Glutamatergic neuron (in vitro differentiated cells): ENCODE data around the gene USP24. TPM values are rescaled to one million over a fixed set of nuclear protein-coding genes. Genes with fewer than 3 reads are reported as not detected.

Experiments used
- DNase-seq: peaks from one replicate; pipeline ENCODE4 v3.0.0; 2022
- H3K27ac Mint-ChIP-seq: one replicate; pipeline ENCODE4 v1.8.0; 2020; ENCODE audit warnings: mild to moderate bottlenecking, mixed read lengths, inconsistent platforms; ENCODE audit not compliant: unreplicated experiment
- H3K27me3 Mint-ChIP-seq: one replicate; pipeline ENCODE4 v1.8.0; 2020; ENCODE audit warnings: mild to moderate bottlenecking, moderate library complexity, mixed read lengths, inconsistent platforms; ENCODE audit not compliant: unreplicated experiment
- H3K36me3 Mint-ChIP-seq: one replicate; pipeline ENCODE4 v1.8.0; 2020; ENCODE audit warnings: mild to moderate bottlenecking, mixed read lengths, inconsistent platforms; ENCODE audit not compliant: unreplicated experiment
- H3K4me1 Mint-ChIP-seq: one replicate; pipeline ENCODE4 v1.8.0; 2020; ENCODE audit warnings: mild to moderate bottlenecking, low read depth, mixed read lengths, inconsistent platforms; ENCODE audit not compliant: unreplicated experiment
- H3K4me3 Mint-ChIP-seq: one replicate; pipeline ENCODE4 v1.8.0; 2020; ENCODE audit warnings: mild to moderate bottlenecking, mixed read lengths, inconsistent platforms; ENCODE audit not compliant: unreplicated experiment
- H3K9me3 Mint-ChIP-seq: one replicate; pipeline ENCODE4 v1.8.0; 2020; ENCODE audit warnings: mild to moderate bottlenecking, moderate library complexity, mixed read lengths, inconsistent platforms; ENCODE audit not compliant: unreplicated experiment
- long read RNA-seq: library from polyadenylated mRNA; unstranded; transcript quantifications from one replicate; pipeline ENCODE4 v2.0.0, GENCODE V29; 2020; ENCODE audit not compliant: unreplicated experiment
- total RNA-seq: library from RNA; stranded (reverse); fragmentation: NEBNext Ultra II Directional; extraction: Animal tissue kit (Norgen Biotek cat#: 25700); gene quantifications from one replicate; pipeline ENCODE4 v1.2.1, GENCODE V29; 2021; ENCODE audit not compliant: unreplicated experiment
- TF ChIP-seq, protein P1 (sequence below): fragments of 200-600 bp; sonication (generic); IDR thresholded peaks from one replicate; pipeline ENCODE4 v1.5.0; 2021; ENCODE audit not compliant: partially characterized antibody, unreplicated experiment

Gene USP24, protein sequence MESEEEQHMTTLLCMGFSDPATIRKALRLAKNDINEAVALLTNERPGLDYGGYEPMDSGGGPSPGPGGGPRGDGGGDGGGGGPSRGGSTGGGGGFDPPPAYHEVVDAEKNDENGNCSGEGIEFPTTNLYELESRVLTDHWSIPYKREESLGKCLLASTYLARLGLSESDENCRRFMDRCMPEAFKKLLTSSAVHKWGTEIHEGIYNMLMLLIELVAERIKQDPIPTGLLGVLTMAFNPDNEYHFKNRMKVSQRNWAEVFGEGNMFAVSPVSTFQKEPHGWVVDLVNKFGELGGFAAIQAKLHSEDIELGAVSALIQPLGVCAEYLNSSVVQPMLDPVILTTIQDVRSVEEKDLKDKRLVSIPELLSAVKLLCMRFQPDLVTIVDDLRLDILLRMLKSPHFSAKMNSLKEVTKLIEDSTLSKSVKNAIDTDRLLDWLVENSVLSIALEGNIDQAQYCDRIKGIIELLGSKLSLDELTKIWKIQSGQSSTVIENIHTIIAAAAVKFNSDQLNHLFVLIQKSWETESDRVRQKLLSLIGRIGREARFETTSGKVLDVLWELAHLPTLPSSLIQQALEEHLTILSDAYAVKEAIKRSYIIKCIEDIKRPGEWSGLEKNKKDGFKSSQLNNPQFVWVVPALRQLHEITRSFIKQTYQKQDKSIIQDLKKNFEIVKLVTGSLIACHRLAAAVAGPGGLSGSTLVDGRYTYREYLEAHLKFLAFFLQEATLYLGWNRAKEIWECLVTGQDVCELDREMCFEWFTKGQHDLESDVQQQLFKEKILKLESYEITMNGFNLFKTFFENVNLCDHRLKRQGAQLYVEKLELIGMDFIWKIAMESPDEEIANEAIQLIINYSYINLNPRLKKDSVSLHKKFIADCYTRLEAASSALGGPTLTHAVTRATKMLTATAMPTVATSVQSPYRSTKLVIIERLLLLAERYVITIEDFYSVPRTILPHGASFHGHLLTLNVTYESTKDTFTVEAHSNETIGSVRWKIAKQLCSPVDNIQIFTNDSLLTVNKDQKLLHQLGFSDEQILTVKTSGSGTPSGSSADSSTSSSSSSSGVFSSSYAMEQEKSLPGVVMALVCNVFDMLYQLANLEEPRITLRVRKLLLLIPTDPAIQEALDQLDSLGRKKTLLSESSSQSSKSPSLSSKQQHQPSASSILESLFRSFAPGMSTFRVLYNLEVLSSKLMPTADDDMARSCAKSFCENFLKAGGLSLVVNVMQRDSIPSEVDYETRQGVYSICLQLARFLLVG (N-terminal part only)
- 54.6 TPM for total RNA-seq
- long read RNA-seq, partial matches to known transcripts = 0 of 1 reads
- long read RNA-seq, other reads (novel, unspliced or antisense) = 1 of 1 reads

DNA sequence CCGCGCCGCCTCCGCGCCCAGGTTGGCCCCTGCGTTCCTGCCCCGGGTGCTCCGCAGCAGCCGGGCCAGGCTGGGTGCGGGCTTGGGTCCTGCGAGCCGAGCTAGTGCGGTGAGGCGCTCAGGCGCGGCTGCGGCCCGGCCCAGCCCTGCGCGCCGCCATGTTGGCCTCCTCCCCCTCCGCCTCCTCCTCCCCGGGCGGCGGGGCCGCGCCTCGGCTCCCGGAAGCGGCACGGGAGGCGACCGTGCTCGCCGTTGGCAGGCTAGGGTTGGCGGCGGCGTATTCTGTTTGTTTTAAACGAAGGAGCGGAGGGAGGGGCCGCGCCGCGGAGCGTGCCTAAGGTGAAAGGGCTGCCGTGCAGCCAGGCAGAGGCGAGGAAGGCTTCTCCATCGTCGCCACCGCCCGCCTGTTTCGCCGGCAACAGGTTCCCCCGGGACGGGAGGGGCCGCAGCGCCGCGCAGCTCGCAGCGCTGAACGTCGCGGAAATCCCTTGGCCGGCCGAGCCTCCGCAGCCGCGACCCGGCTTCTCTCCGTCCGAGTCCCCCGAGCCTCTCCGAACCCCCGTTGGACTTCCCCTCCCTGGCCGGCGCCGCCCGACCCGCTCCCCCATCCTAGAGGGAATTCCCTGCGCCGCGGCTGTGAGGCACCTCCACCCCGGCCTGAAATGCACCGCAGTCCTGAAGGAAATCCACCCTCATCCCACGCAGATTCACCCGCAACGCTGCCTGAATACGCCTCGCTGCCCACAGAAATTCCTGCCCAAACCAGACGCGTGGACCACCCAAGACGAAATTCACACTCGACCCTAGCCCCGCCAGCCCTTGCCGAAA is at the start of gene USP24:
Gene USP24 (minus strand): TSS at position 171 of the 828 bp plus-strand sequence. CDS start 251 bp downstream, outside the sequence.
- peaks cover 9% of the 10 kb centered on the region for H3K9me3 Mint-ChIP-seq
- TF ChIP-seq, protein P1, sequence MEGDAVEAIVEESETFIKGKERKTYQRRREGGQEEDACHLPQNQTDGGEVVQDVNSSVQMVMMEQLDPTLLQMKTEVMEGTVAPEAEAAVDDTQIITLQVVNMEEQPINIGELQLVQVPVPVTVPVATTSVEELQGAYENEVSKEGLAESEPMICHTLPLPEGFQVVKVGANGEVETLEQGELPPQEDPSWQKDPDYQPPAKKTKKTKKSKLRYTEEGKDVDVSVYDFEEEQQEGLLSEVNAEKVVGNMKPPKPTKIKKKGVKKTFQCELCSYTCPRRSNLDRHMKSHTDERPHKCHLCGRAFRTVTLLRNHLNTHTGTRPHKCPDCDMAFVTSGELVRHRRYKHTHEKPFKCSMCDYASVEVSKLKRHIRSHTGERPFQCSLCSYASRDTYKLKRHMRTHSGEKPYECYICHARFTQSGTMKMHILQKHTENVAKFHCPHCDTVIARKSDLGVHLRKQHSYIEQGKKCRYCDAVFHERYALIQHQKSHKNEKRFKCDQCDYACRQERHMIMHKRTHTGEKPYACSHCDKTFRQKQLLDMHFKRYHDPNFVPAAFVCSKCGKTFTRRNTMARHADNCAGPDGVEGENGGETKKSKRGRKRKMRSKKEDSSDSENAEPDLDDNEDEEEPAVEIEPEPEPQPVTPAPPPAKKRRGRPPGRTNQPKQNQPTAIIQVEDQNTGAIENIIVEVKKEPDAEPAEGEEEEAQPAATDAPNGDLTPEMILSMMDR = no peak
- H3K4me3 Mint-ChIP-seq = peak within 1 kb of the TSS; percentile 98
- H3K27ac Mint-ChIP-seq = peak within 1 kb of the TSS; percentile 98
- peaks cover 9% of the 10 kb centered on the region for H3K27me3 Mint-ChIP-seq
- peaks cover 5% of the 10 kb centered on the region for H3K36me3 Mint-ChIP-seq
- H3K4me1 Mint-ChIP-seq = peaks cover 29% of the 10 kb centered on the region
- DNase-seq = peak; percentile 84

DNA sequence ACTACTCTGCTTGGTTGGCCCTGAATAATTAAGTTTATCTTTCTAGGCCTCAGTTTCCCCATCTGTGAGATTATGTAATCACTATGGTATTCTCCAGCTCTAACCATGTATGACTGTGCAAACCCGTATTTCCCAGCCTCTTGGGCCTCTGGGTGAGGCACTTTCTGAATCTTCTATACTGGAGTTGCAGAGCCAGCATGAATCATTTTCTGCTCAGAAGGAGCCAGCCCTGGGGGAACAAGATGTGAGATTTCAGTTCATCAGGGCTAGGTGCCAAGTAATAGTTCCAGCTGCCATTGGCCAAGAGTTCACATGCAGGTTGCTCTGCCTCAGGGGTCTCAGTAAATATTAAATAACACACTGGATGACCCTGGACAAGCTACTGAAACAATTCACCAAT is 47.7 kb upstream of the USP24 start:
- TF ChIP-seq, protein P1 = no peak
- Mint-ChIP-seq H3K27me3 (peaks cover 4% of the 10 kb centered on the region), H3K27ac (no peak overlapping the region), H3K36me3 (no peaks in the 10 kb centered on the region), H3K4me3 (no peak overlapping the region), H3K9me3 (peaks cover 3% of the 10 kb centered on the region), H3K4me1 (no peaks in the 10 kb centered on the region)
- no peak for DNase-seq

DNA sequence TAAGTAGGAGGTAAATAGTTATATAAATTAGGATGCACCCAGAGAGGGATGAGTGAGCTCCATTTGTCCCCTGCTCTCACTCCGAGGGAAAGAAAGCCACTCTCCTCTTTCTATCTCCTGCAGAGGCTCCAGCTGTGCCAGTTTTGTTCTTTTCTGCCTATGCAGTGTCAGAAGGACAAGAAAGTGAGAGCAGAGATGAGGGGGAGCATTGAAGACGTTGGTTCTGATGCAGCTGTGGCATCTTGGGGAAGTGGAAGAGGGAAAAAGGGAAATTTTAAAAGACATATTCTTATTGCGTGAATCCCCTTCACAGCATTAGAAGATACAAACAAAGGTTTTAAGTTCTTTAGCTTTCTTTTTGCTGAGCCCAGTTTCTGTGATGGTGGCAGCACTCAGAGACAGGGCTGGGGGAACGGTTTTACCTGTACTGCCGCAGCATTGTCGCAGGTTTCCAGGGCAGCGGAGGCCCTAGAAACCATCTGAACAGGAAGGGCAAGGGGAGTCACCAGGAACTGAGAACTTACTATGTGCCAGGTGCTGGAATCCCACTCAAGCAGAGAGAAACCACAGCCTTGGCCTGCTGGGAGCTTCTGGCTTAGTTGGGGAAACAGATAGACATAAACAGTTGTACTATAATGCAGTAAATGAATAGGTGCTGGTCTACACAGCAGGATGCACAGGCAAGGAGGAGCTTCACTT is 44.9 kb upstream of the USP24 start:
- Mint-ChIP-seq H3K27ac (no peak overlapping the region), H3K27me3 (peaks cover 4% of the 10 kb centered on the region), H3K36me3 (no peaks in the 10 kb centered on the region), H3K4me3 (no peak overlapping the region), H3K4me1 (no peaks in the 10 kb centered on the region), H3K9me3 (peaks cover 3% of the 10 kb centered on the region)
- no peak for DNase-seq
- TF ChIP-seq, protein P1 = no peak

DNA sequence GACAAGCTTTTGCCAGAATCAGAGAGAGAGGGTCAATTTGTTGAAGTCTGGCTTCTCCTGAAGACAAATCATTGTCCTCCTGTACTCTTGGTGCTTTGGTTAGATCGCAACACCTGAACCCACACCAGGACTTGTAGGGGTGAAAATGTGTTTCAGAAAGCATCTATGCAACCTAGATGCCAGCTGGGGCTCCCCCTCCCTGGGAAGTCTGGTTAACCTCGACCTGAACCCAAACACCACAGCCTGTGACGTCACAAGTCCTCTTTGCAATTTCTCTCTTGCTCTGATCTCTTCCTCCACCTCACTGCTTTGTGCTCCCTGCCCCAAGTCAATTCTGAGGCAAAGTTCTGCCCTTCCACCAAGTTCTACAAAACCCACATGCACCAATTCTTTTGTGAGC is 42.8 kb upstream of the USP24 start:
- Mint-ChIP-seq H3K27ac (no peak overlapping the region), H3K4me1 (no peaks in the 10 kb centered on the region), H3K27me3 (peaks cover 4% of the 10 kb centered on the region), H3K9me3 (peaks cover 3% of the 10 kb centered on the region), H3K4me3 (no peak overlapping the region), H3K36me3 (no peaks in the 10 kb centered on the region)
- TF ChIP-seq, protein P1 = no peak
- DNase-seq = no peak
